ENCODE results near the gene ZNF641.

The ZNF641 gene

DNA sequence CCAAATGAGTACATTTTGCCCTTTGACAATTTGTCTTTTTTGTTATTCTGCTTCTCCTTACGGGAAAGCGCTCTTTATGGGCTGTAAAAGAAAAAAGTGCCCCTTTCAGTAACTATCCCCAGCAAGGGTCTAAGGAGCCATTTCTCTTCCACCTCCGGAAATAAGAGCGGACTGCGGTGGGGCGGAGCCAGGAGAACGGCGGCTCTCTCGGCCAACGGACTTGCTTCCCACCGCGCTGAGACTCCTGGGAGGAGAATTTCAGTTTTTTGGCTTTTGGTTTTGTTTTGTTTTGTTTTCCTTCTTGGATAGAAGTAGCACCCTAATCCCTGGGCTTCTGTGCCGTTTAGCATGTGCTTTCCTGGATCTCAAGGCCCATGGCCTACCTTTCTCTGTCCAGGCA is 43.5 kb downstream of the ZNF641 start:
- FAIRE-seq (no peak), DNase-seq (ENCODE audit: insufficient read length, low spot score) (no peak)
- TF ChIP-seq, protein P1, sequence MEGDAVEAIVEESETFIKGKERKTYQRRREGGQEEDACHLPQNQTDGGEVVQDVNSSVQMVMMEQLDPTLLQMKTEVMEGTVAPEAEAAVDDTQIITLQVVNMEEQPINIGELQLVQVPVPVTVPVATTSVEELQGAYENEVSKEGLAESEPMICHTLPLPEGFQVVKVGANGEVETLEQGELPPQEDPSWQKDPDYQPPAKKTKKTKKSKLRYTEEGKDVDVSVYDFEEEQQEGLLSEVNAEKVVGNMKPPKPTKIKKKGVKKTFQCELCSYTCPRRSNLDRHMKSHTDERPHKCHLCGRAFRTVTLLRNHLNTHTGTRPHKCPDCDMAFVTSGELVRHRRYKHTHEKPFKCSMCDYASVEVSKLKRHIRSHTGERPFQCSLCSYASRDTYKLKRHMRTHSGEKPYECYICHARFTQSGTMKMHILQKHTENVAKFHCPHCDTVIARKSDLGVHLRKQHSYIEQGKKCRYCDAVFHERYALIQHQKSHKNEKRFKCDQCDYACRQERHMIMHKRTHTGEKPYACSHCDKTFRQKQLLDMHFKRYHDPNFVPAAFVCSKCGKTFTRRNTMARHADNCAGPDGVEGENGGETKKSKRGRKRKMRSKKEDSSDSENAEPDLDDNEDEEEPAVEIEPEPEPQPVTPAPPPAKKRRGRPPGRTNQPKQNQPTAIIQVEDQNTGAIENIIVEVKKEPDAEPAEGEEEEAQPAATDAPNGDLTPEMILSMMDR (IDR thresholded peaks at IDR 0.05; ENCODE audit: insufficient read depth, missing control alignments) = no peak

DNA sequence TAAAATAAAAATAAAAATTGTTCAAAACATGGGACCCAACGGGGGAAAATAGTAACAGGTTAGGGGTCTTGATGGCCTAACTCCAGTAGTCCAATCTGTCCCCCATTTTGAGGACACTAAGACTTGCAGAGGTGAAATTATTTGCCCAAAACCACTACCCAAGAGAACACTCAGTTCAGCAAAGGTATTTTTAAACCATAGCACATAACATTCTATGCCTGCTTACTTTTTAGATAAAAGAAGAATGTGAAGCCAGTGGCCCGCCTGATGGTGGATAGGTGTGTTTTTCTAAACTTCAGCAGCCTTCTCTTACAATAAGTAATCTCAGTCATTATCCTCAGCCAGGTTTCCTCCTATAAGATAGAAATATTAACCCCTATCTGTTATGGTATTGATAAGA is 45.5 kb downstream of the ZNF641 start:
- FAIRE-seq (no peak), DNase-seq (ENCODE audit: insufficient read length, low spot score) (no peak)
- TF ChIP-seq, protein P1 (IDR thresholded peaks at IDR 0.05; ENCODE audit: insufficient read depth, missing control alignments) = no peak

DNA sequence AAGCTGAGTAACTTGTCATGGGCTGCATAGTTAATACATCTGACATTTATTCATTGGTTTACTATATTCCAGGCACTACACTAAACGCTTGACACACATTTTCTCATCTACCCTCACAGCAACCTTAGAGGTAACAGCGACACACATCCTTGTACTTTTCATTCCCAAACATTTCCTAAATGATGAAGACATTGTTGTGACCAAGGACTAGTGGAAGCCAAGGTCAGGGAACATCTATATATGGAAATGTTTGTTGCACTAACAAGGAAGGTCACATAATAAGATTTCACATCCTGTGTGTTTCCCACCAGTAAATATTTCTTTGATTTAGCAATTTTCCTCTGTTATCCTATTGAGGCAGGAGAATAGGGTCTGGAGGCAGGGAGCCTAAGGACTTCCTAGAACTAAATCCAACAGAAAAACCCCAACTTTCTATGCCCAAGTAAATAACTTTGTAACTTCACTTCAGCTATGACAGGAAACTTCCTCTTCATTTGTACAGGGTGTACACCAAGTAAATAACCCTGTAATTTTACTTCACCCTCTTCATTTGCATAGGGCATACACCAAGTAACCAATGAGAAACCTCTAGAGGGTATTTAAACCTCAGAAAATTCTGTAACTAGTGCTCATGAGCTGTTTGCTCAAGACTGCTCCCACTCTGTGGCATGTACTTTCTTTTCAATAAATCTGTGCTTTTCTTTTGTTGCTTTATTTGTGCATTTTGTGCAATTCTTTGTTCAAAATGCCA is 48.4 kb downstream of the ZNF641 start:
- TF ChIP-seq, protein P1 (IDR thresholded peaks at IDR 0.05; ENCODE audit: insufficient read depth, missing control alignments) = no peak
- no peak for FAIRE-seq
- DNase-seq (ENCODE audit: insufficient read length, low spot score) = no peak

DNA sequence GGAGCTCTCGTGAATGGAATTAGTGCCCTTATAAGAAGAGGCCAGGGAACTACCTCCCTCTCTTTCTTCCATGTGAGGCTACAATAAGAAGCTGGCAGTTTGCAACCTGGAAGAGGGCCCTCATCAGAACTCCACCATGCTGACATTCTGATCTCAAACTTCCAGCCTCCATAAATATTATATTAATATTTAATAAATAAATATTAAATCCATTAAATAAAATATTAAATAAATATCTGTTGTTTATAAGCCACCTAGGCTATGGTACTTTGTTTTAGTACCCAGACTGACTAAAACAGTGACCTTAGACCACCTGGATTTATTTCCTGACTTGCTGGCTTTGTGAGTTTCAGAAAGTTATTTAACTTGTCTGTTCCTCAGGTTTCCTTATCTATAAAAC is 49.9 kb downstream of the ZNF641 start:
- DNase-seq (ENCODE audit: insufficient read length, low spot score) (no peak), FAIRE-seq (no peak)
- TF ChIP-seq, protein P1 (IDR thresholded peaks at IDR 0.05; ENCODE audit: insufficient read depth, missing control alignments) = no peak

DNA sequence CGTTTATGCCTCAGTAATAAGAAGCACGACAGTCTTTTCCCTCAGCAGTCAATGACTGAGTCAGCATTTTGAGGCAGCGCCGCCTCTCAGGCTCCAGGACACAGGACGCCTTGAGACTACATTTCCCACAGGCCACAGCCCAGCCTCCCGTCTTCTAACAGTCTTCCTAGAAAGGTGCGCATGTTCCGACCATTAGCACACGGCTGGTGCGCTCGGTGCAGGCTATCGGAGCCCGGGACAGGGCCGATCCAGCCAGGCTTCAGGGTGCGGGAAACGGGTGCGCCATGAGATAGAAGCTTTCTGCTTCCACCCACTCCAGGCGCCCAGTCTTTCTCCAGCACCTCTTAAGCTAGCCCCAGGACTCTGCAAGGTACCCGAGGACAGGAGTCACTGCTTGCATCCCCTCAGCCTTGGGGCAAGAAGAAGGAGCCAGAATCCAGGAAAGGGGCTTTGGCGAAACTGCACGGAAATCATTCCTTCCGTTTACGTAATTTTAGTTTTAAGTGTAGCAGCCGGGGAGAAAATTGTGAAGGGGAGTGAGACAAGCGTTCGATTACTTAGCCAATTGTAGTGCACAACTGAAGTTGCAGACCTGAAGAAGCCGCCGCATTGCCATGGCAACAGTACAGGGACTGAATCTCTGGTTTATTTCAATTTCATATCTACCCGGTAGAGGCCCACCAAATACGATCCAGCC is 54.0 kb downstream of the ZNF641 start:
- TF ChIP-seq, protein P1 (IDR thresholded peaks at IDR 0.05; ENCODE audit: insufficient read depth, missing control alignments) = no peak
- DNase-seq (ENCODE audit: insufficient read length, low spot score) = no peak
- FAIRE-seq = no peak

DNA sequence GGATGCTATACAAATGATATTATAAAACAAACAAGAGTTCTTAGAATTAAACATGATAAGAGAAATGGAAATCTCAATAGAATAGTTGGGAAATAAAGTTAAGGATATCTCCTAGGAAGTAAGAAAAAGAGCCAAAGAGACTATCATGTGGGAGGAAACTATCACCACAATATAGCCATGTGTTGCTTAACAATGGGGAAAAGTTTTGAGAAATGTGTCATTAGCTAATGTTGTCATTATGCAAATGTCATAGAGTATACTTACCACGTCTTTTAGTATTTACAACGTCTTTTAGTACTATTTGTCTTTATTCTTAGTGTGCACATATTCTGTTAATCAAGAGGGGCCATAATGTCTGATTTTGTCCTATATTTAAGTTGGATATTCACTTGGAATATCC is 58.7 kb downstream of the ZNF641 start:
- no peak for DNase-seq (ENCODE audit: insufficient read length, low spot score)
- no peak for FAIRE-seq
- TF ChIP-seq, protein P1 (IDR thresholded peaks at IDR 0.05; ENCODE audit: insufficient read depth, missing control alignments) = no peak

DNA sequence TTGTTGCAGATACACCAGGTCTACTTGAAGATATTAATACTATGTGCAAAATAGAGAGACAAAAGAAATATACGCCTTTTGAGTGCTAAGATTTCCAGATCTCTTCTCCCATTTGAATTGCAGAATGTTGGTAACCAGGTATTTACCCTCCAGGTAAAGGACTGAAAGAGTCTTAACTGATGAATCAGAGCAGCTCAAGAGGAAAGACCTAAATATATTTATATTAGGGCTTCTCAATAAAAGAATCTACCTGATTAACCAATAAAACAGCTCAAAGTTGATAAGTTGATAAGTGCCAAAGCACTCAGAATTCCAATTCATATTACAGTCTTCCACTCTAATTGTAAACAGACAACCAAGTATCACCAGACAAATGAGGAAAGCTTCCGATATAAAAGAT is 59.2 kb downstream of the ZNF641 start:
- TF ChIP-seq, protein P1 (IDR thresholded peaks at IDR 0.05; ENCODE audit: insufficient read depth, missing control alignments) = no peak
- FAIRE-seq = no peak
- no peak for DNase-seq (ENCODE audit: insufficient read length, low spot score)

All from D721Med (cell line).